DMS153 (cell line): Measurements from ENCODE around the gene ANKRD28.

ENCODE experiments used
- DNase-seq: peaks from one replicate; lab custom pipeline; 2025; lab: John Stamatoyannopoulos, UW

ANKRD28 gene

GRCh38 chr3:15723624-15723884 lies 74.2 kb downstream of the ANKRD28 start:
- DNase-seq = no peak

- no peak for DNase-seq
These were observed 74.7 kb downstream of the ANKRD28 start for GRCh38 chr3:15722877-15723623.

GRCh38 chr3:15716178-15716577 lies 81.6 kb downstream of the ANKRD28 start:
- no peak for DNase-seq

- DNase-seq = no peak
These were observed 83.3 kb downstream of the ANKRD28 start for GRCh38 chr3:15714448-15714847.

- no peak for DNase-seq
These were observed 84.4 kb downstream of the ANKRD28 start for GRCh38 chr3:15713364-15713763.

GRCh38 chr3:15711281-15711680 lies 86.5 kb downstream of the ANKRD28 start:
- no peak for DNase-seq

GRCh38 chr3:15708882-15709677 lies 88.7 kb downstream of the ANKRD28 start:
- DNase-seq = no peak

- no peak for DNase-seq
These were observed 90.0 kb downstream of the ANKRD28 start for GRCh38 chr3:15707779-15708178.

- DNase-seq = no peak
These were observed 94.4 kb downstream of the ANKRD28 start for GRCh38 chr3:15703346-15703745.

GRCh38 chr3:15694628-15695027 lies 103.2 kb downstream of the ANKRD28 start:
- no peak for DNase-seq

GRCh38 chr3:15693355-15693754 lies 104.4 kb downstream of the ANKRD28 start:
- no peak for DNase-seq

GRCh38 chr3:15690748-15691147 lies 107.0 kb downstream of the ANKRD28 start:
- DNase-seq = no peak

- DNase-seq = no peak
These were observed 107.5 kb downstream of the ANKRD28 start for GRCh38 chr3:15690230-15690629.

GRCh38 chr3:15685927-15686326 lies 111.9 kb downstream of the ANKRD28 start:
- DNase-seq = no peak

GRCh38 chr3:15683253-15683652 lies 114.5 kb downstream of the ANKRD28 start:
- no peak for DNase-seq

GRCh38 chr3:15682561-15683185 lies 115.1 kb downstream of the ANKRD28 start:
- DNase-seq = no peak

- DNase-seq = no peak
These were observed 116.1 kb downstream of the ANKRD28 start for GRCh38 chr3:15681668-15682067.

GRCh38 chr3:15679306-15679705 lies 118.5 kb downstream of the ANKRD28 start:
- DNase-seq = no peak

GRCh38 chr3:15676259-15676658 lies 121.5 kb downstream of the ANKRD28 start:
- no peak for DNase-seq

GRCh38 chr3:15673536-15673935 lies 124.2 kb downstream of the ANKRD28 start:
- no peak for DNase-seq

GRCh38 chr3:15667484-15667883 lies 130.3 kb downstream of the ANKRD28 start:
- no peak for DNase-seq

GRCh38 chr3:15666277-15666676 lies 131.5 kb downstream of the ANKRD28 start:
- no peak for DNase-seq

- no peak for DNase-seq
These were observed 132.1 kb downstream of the ANKRD28 start for GRCh38 chr3:15665510-15666150.
